ENCODE data around the gene TRAPPC4. TPM values are rescaled to one million over a fixed set of nuclear protein-coding genes. Genes with fewer than 3 reads are reported as not detected.

The TRAPPC4 gene
- total and polyA plus RNA-seq, 4 donors: 43.0 to 71.4 (median 54.5) TPM

GRCh38 chr11:118998822-118999221 lies 19.7 kb upstream of the TRAPPC4 start:
- peak overlapping the region; percentile 69 to 95 for H3K27ac ChIP-seq (ENCODE audit: low read depth in 1 of 2, low read length in 1 of 2)
- TF ChIP-seq, protein P1, sequence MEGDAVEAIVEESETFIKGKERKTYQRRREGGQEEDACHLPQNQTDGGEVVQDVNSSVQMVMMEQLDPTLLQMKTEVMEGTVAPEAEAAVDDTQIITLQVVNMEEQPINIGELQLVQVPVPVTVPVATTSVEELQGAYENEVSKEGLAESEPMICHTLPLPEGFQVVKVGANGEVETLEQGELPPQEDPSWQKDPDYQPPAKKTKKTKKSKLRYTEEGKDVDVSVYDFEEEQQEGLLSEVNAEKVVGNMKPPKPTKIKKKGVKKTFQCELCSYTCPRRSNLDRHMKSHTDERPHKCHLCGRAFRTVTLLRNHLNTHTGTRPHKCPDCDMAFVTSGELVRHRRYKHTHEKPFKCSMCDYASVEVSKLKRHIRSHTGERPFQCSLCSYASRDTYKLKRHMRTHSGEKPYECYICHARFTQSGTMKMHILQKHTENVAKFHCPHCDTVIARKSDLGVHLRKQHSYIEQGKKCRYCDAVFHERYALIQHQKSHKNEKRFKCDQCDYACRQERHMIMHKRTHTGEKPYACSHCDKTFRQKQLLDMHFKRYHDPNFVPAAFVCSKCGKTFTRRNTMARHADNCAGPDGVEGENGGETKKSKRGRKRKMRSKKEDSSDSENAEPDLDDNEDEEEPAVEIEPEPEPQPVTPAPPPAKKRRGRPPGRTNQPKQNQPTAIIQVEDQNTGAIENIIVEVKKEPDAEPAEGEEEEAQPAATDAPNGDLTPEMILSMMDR (IDR thresholded peaks at IDR 0.05; ENCODE audit: control extremely low read depth, extremely low read depth): no peak
- no peak for ATAC-seq (ENCODE audit: insufficient read depth, low FRiP score)
- H3K9ac ChIP-seq (ENCODE audit: insufficient read depth in 1 of 2, low read length in 2 of 2): peak overlapping the region; percentile 16 to 46
- no peaks in the 10 kb centered on the region for H3K9me3 ChIP-seq (ENCODE audit: control insufficient read depth in 4 of 4, insufficient read depth in 3 of 4, low read length in 3 of 4)
- H3K36me3 ChIP-seq (ENCODE audit: control insufficient read depth in 4 of 4, insufficient read depth in 4 of 4, low read length in 4 of 4): peaks cover 5 to 14% (median 11%) of the 10 kb centered on the region in 4 donors
- H3K27me3 ChIP-seq (ENCODE audit: control insufficient read depth in 3 of 3, insufficient read depth in 3 of 3, low read length in 2 of 3): no peaks in the 10 kb centered on the region
- peaks cover 0 to 20% (median 5%) of the 10 kb centered on the region in 5 donors for H3K4me1 ChIP-seq (ENCODE audit: control insufficient read depth in 5 of 5, insufficient read depth in 5 of 5, low read length in 5 of 5)
- peak in 1 of 3 donors; percentile 13 for DNase-seq
- WGBS, 2 donors: 50 to 71% methylated on average over 6 of the region's 6 CpGs
- H3K4me3 ChIP-seq: peak overlapping the region; percentile 94

- H3K27me3 ChIP-seq (ENCODE audit: control insufficient read depth in 3 of 3, insufficient read depth in 3 of 3, low read length in 2 of 3): no peaks in the 10 kb centered on the region
- no peak overlapping the region for H3K4me3 ChIP-seq
- peaks cover 5 to 18% (median 14%) of the 10 kb centered on the region in 4 donors for H3K36me3 ChIP-seq (ENCODE audit: control insufficient read depth in 4 of 4, insufficient read depth in 4 of 4, low read length in 4 of 4)
- H3K9ac ChIP-seq (ENCODE audit: insufficient read depth in 1 of 2, low read length in 2 of 2): no peak overlapping the region
- H3K4me1 ChIP-seq (ENCODE audit: control insufficient read depth in 5 of 5, insufficient read depth in 5 of 5, low read length in 5 of 5): peaks cover 0 to 20% (median 5%) of the 10 kb centered on the region in 5 donors
- no peaks in the 10 kb centered on the region for H3K9me3 ChIP-seq (ENCODE audit: control insufficient read depth in 4 of 4, insufficient read depth in 3 of 4, low read length in 3 of 4)
- DNase-seq (no peak), ATAC-seq (ENCODE audit: insufficient read depth, low FRiP score) (no peak)
- TF ChIP-seq, protein P1 (IDR thresholded peaks at IDR 0.05; ENCODE audit: control extremely low read depth, extremely low read depth): no peak
- no peak overlapping the region for H3K27ac ChIP-seq (ENCODE audit: low read depth in 1 of 2, low read length in 1 of 2)
- 64 to 71% methylated on average over 1 of the region's 1 CpG for WGBS, 2 donors
Observed at GRCh38 chr11:119000906-119001305, 17.7 kb upstream of the TRAPPC4 start.

DNA sequence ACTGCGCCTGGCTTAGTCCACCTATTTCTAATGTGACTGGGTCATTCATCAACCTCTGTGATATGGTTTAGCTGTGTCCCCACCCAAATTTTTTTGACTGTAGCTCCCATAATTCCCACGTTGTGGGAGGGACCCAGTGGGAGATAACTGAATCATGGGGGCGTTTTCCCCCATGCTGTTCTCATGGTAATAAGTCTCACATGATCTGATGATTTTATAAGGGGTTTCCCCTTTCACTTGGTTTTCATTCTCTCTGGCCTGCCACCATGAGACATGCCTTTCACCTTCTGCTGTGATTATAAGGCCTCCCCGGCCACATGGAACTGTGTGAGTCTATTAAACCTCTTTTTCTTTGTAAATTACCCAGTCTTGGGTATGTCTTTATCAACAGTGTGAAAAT lies 11.9 kb upstream of the TRAPPC4 start:
- H3K27ac ChIP-seq (ENCODE audit: low read depth in 1 of 2, low read length in 1 of 2): no peak overlapping the region
- no peak overlapping the region for H3K4me3 ChIP-seq
- ATAC-seq (ENCODE audit: insufficient read depth, low FRiP score) (no peak), DNase-seq (no peak)
- TF ChIP-seq, protein P1 (IDR thresholded peaks at IDR 0.05; ENCODE audit: control extremely low read depth, extremely low read depth): no peak
- no peaks in the 10 kb centered on the region for H3K4me1 ChIP-seq (ENCODE audit: control insufficient read depth in 5 of 5, insufficient read depth in 5 of 5, low read length in 5 of 5)
- H3K9ac ChIP-seq (ENCODE audit: insufficient read depth in 1 of 2, low read length in 2 of 2): no peak overlapping the region
- H3K27me3 ChIP-seq (ENCODE audit: control insufficient read depth in 3 of 3, insufficient read depth in 3 of 3, low read length in 2 of 3): no peaks in the 10 kb centered on the region
- WGBS, 2 donors: 87 to 91% methylated on average over 4 of the region's 4 CpGs
- no peaks in the 10 kb centered on the region for H3K9me3 ChIP-seq (ENCODE audit: control insufficient read depth in 4 of 4, insufficient read depth in 3 of 4, low read length in 3 of 4)
- H3K36me3 ChIP-seq (ENCODE audit: control insufficient read depth in 4 of 4, insufficient read depth in 4 of 4, low read length in 4 of 4): peaks cover 0 to 28% (median 22%) of the 10 kb centered on the region in 4 donors

GRCh38 chr11:119011476-119012053 lies 7.0 kb upstream of the TRAPPC4 start:
- ATAC-seq (ENCODE audit: insufficient read depth, low FRiP score) (no peak), DNase-seq (no peak)
- Histone ChIP-seq H3K36me3 (ENCODE audit: control insufficient read depth in 4 of 4, insufficient read depth in 4 of 4, low read length in 4 of 4) (peaks cover 13 to 55% (median 33%) of the 10 kb centered on the region in 4 donors), H3K27me3 (ENCODE audit: control insufficient read depth in 3 of 3, insufficient read depth in 3 of 3, low read length in 2 of 3) (no peaks in the 10 kb centered on the region), H3K9ac (ENCODE audit: insufficient read depth in 1 of 2, low read length in 2 of 2) (no peak overlapping the region), H3K9me3 (ENCODE audit: control insufficient read depth in 4 of 4, insufficient read depth in 3 of 4, low read length in 3 of 4) (no peaks in the 10 kb centered on the region), H3K4me1 (ENCODE audit: control insufficient read depth in 5 of 5, insufficient read depth in 5 of 5, low read length in 5 of 5) (peaks cover 0 to 3% (median 3%) of the 10 kb centered on the region in 5 donors), H3K4me3 (no peak overlapping the region), H3K27ac (ENCODE audit: low read depth in 1 of 2, low read length in 1 of 2) (no peak overlapping the region)
- WGBS, 2 donors: 92 to 95% methylated on average over 6 of the region's 6 CpGs
- TF ChIP-seq, protein P1 (IDR thresholded peaks at IDR 0.05; ENCODE audit: control extremely low read depth, extremely low read depth): no peak
